Lower leg skin (tissue), 4 donors: ENCODE data around the gene HEBP1. TPM values are rescaled to one million over a fixed set of nuclear protein-coding genes. Genes with fewer than 3 reads are reported as not detected.

ENCODE experiments used
- DNase-seq, 2 donors: peaks; one replicate each; pipeline ENCODE4 v3.0.0-alpha.2; 2019; ENCODE audit warnings: low spot score in 2 of 2
- H3K4me3 ChIP-seq: fragments of 200-600 bp; sonication (generic); 2 replicates; pipeline ENCODE4 v1.5.1; 2017; ENCODE audit warnings: mild to moderate bottlenecking, low read depth; ENCODE audit not compliant: poor library complexity, severe bottlenecking
- CTCF ChIP-seq, 3 donors: fragments of 450-650 bp; IDR thresholded peaks; one replicate each; pipeline ENCODE4 v1.5.1; 2016; ENCODE audit warnings: antibody characterized with exemption in 3 of 3, mild to moderate bottlenecking in 3 of 3, moderate library complexity in 2 of 3
- POLR2A ChIP-seq, 2 donors: fragments of 450-650 bp; IDR thresholded peaks; one replicate each; pipeline ENCODE4 v1.6.1; 2016 to 2017; ENCODE audit warnings: antibody characterized with exemption in 2 of 2, mild to moderate bottlenecking in 1 of 2, moderate library complexity in 1 of 2
- WGBS, 2 donors: methylation state at CpG; one replicate each; pipeline ENCODE4 v1.1.5; 2018; 5-methylcytosine and 5-hydroxymethylcytosine counted together
- intact Hi-C: fragments of 100-400 bp; cut with DNase I; formaldehyde crosslinking; loops from one replicate; pipeline ENCODE4 v1.15.0; 2023; ENCODE audit warnings: low total_unique reads
- total RNA-seq, 4 donors: library from RNA; depleted of rRNA; stranded (reverse); fragments of >200 nt; gene quantifications; one replicate each; pipeline ENCODE4 v1.1.0, GENCODE V29; 2016

Gene HEBP1
- total RNA-seq, 4 donors from 2014 or later = 34.1 to 41.5 (median 37.5) TPM

DNA sequence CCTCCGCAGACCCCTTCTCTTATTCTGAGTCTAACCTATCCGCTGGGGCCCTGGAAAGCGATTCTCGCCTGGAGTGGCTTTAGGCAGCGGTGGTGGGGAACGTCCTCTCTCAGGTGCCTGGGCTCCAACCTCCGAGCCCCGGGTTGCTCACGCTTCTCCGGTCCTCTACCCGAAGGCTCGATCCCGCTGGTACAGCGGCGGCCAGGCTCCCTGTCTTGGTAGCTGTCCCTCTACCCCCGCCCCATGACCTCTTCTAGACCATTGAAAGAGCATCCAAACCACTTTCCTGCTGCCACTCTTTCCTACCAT is 505 bp upstream of the HEBP1 start:
- WGBS, 2 donors = 0 to 3% methylated on average over 12 to 16 of the region's 16 CpGs
- H3K4me3 ChIP-seq = peak overlapping the region; percentile 46
- DNase-seq = no peak
- TF ChIP-seq CTCF (IDR thresholded peaks at IDR 0.05) = no peak
- TF ChIP-seq POLR2A (IDR thresholded peaks at IDR 0.05) = no peak
- intact Hi-C loops = no loop called here

- intact Hi-C loops = no loop called here
- whole genome bisulfite sequencing, 2 donors = 13 to 14% methylated on average over 22 of the region's 22 CpGs
- no peak for TF ChIP-seq POLR2A (IDR thresholded peaks at IDR 0.05)
- TF ChIP-seq CTCF (IDR thresholded peaks at IDR 0.05) = no peak
- H3K4me3 ChIP-seq = peak overlapping the region; percentile 63
- DNase-seq = peak in 1 of 2 donors; percentile 43
These were observed 650 bp downstream of the HEBP1 start for GRCh38 chr12:12999271-12999958.

GRCh38 chr12:12998248-12998647 is 1.8 kb downstream of the HEBP1 start:
- no peak overlapping the region for H3K4me3 ChIP-seq
- TF ChIP-seq CTCF (IDR thresholded peaks at IDR 0.05) (no peak), POLR2A (IDR thresholded peaks at IDR 0.05) (no peak)
- no peak for DNase-seq
- intact Hi-C loops = no loop called here
- 79 to 85% methylated on average over 4 of the region's 4 CpGs for WGBS, 2 donors

DNA sequence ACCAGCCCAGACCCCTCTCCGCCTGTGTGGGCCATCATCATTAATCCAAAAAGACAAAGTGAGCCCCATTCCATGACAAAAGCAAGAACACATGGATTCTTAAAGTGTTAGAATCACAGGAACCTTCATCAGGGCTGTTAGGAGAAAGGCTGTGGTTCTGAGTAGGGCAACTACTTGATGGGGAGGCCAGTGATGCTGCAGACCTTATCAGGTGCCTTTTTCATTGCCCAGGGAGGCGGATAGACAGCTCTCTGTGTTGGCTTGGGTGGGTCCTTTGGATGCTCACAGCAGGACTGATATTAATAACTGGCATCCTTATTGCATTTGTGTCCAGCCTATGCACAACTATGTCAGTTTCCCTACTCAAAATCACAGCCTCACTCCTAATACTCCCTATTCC is 2.3 kb downstream of the HEBP1 start:
- intact Hi-C loops = no loop called here
- no peak for DNase-seq
- no peak overlapping the region for H3K4me3 ChIP-seq
- 51 to 96% methylated on average over 2 of the region's 2 CpGs for WGBS, 2 donors
- TF ChIP-seq CTCF (IDR thresholded peaks at IDR 0.05) (no peak), POLR2A (IDR thresholded peaks at IDR 0.05) (no peak)

- no peak for TF ChIP-seq POLR2A (IDR thresholded peaks at IDR 0.05)
- no peak for TF ChIP-seq CTCF (IDR thresholded peaks at IDR 0.05)
- 60 to 66% methylated on average over 3 of the region's 3 CpGs for WGBS, 2 donors
- intact Hi-C loops = no loop called here
- no peak overlapping the region for H3K4me3 ChIP-seq
- no peak for DNase-seq
These were observed 2.9 kb downstream of the HEBP1 start for GRCh38 chr12:12997156-12997555.

DNA sequence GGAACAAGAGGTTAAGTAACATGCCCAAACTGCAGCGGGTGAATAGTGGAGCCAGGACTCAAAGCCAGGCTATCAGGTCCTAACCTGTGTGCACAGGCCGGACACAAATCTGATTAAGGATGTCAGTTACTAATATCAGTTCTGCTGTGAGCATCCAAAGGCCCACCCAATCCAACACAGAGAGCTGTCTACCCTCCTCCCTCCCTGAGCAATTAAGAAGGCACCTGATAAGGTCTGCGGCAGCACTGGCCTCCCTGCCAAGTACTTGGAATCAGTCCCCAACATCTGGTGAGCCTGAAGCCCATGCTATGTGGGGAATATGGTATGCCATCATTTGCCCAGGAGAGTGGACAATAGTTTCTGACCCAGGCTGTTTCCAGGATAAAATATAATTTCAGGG is 3.9 kb downstream of the HEBP1 start:
- TF ChIP-seq CTCF (IDR thresholded peaks at IDR 0.05) (no peak), POLR2A (IDR thresholded peaks at IDR 0.05) (no peak)
- 36 to 47% methylated on average over 3 of the region's 3 CpGs for WGBS, 2 donors
- no peak overlapping the region for H3K4me3 ChIP-seq
- intact Hi-C loops = no loop called here
- no peak for DNase-seq
